Activated T-cell treated with anti-CD3 and anti-CD28 coated beads, Interleukin-2, amount 50 U/mL, for 72 hours (primary cell): ENCODE results near the gene HMOX1. TPM values are rescaled to one million over a fixed set of nuclear protein-coding genes. Genes with fewer than 3 reads are reported as not detected.
"Not testable (repeated sequence)": the region's sequence is repeated elsewhere in the genome, so short reads cannot be mapped to it uniquely, and the experiment has no call there.

Source experiments
- ATAC-seq, 2 donors: fragments of 150-1000 bp; cut with Tn5 transposase; replicated peaks in 1 of 2; 2 replicates each; pipeline ENCODE4 v1.10.0; 2021; ENCODE audit warnings: moderate library complexity in 2 of 2, mild to moderate bottlenecking in 1 of 2
- DNase-seq, 2 donors: peaks; one replicate each; pipeline ENCODE4 v3.0.0; 2021 to 2022; ENCODE audit warnings: mixed read lengths in 1 of 2
- H3K27ac Mint-ChIP-seq: one replicate; pipeline ENCODE4 v1.8.0; 2022; ENCODE audit warnings: mild to moderate bottlenecking, moderate library complexity, mixed read lengths
- H3K27me3 Mint-ChIP-seq: one replicate; pipeline ENCODE4 v1.8.0; 2022; ENCODE audit warnings: low read depth, mixed read lengths
- H3K36me3 Mint-ChIP-seq, 2 donors: one replicate each; pipeline ENCODE4 v1.8.0; 2022; ENCODE audit warnings: mixed read lengths in 2 of 2, mild to moderate bottlenecking in 1 of 2; ENCODE audit not compliant: insufficient read depth in 2 of 2
- H3K4me1 Mint-ChIP-seq: one replicate; pipeline ENCODE4 v1.8.0; 2022; ENCODE audit warnings: low read depth, mixed read lengths
- H3K4me3 Mint-ChIP-seq, 2 donors: one replicate each; pipeline ENCODE4 v1.8.0; 2022; ENCODE audit warnings: mild to moderate bottlenecking in 2 of 2, mixed read lengths in 2 of 2, moderate library complexity in 2 of 2
- H3K9me3 Mint-ChIP-seq, 2 donors: one replicate each; pipeline ENCODE4 v1.8.0; 2022; ENCODE audit warnings: mixed read lengths in 2 of 2
- total RNA-seq, 2 donors: library from RNA; stranded (reverse); gene quantifications; one replicate each; pipeline ENCODE4 v1.2.3, GENCODE V29; 2022

The HMOX1 gene
- total RNA-seq, 2 donors from 2014 or later, result 0.34 to 0.76 TPM

- DNase-seq (no peak), ATAC-seq (no peak)
- Mint-ChIP-seq H3K4me3 (no peak overlapping the region), H3K27ac (no peak overlapping the region), H3K27me3 (peaks cover 8% of the 10 kb centered on the region), H3K36me3 (no peaks in the 10 kb centered on the region), H3K9me3 (no peaks in the 10 kb centered on the region), H3K4me1 (peaks cover 3% of the 10 kb centered on the region)
Observed at GRCh38 chr22:35394011-35394312, 13.1 kb downstream of the HMOX1 start.

DNA sequence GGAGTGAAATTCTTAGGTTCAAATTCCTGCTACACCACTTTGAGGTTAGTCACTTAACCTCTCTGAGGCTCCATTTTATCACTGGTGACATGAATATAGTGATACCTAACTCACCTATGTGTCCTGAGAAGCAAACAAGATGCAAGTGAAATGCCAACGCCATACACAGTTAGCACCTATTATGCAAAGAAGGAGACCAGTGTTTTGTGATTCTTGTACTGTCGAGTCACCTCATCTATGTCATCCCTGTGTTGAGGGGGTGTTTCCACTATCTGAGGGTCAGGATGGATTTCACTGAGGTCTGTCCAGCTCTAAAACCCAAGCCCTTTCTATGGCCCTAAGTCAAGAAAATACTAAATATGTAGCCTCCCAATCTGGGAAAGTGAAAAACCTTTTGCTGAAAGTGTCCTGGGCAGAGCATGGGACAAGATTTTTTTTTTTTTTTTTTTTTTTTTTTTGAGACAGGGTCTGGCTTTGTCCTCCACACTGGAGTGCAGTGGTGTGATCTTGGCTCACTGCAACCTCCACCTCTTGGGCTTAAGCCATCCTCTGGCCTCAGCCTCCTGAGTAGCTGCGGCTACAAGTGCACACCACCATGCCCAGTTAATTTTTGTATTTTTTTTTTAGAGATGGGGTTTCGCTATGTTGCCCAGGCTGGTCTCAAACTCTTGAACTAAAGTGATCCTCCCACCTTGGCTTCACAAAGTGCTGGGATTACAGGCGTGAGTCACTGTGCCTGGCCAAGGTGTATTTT lies 14.1 kb downstream of the HMOX1 start:
- H3K4me1 Mint-ChIP-seq, result peaks cover 4% of the 10 kb centered on the region

DNA sequence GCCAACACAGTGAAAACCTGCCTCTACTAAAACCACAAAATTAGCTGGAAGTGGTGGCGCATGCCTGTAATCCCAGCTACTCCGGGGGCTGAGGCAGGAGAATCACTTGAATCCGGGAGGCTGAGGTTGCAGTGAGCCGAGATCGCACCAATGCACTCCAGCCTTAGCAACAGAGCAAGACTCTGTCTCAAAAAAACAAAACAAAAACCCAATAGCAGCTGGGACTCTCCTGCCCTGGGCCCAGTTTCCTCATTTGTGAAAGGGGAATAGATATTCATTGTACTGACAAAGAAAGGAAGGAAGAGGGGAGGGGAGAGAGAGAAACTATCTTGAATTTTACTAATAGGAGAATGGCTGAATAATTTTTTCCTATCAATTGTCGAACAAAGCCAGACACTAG lies 15.7 kb downstream of the HMOX1 start:
- not testable (repeated sequence) for H3K27me3 Mint-ChIP-seq, H3K4me3 Mint-ChIP-seq, DNase-seq, H3K9me3 Mint-ChIP-seq, H3K27ac Mint-ChIP-seq, ATAC-seq
- peaks cover 10 to 14% of the 10 kb centered on the region in 2 donors for H3K36me3 Mint-ChIP-seq
- H3K4me1 Mint-ChIP-seq, result peaks cover 12% of the 10 kb centered on the region

More for the DNA sequence above, 14.1 kb downstream of the HMOX1 start:
- Mint-ChIP-seq H3K9me3 (no peaks in the 10 kb centered on the region), H3K36me3 (peaks cover 1 to 5% of the 10 kb centered on the region in 2 donors), H3K27me3 (peaks cover under 1% of the 10 kb centered on the region), H3K27ac (no peak overlapping the region), H3K4me3 (no peak overlapping the region)
- DNase-seq, result no peak
- ATAC-seq, result no peak

GRCh38 chr22:35397095-35397904 lies 16.4 kb downstream of the HMOX1 start:
- ATAC-seq (no peak), DNase-seq (no peak)
- H3K36me3 Mint-ChIP-seq, result peaks cover 11 to 16% of the 10 kb centered on the region in 2 donors
- no peaks in the 10 kb centered on the region for H3K27me3 Mint-ChIP-seq
- H3K27ac Mint-ChIP-seq, result peak overlapping the region; percentile 60
- H3K4me3 Mint-ChIP-seq, result no peak overlapping the region
- H3K9me3 Mint-ChIP-seq, result no peaks in the 10 kb centered on the region
- peaks cover 19% of the 10 kb centered on the region for H3K4me1 Mint-ChIP-seq

GRCh38 chr22:35398591-35398973 lies 17.7 kb downstream of the HMOX1 start:
- H3K27me3 Mint-ChIP-seq, result no peaks in the 10 kb centered on the region
- H3K4me3 Mint-ChIP-seq, result peak overlapping the region; percentile 99 to 100
- no peak for DNase-seq
- H3K27ac Mint-ChIP-seq, result peak overlapping the region; percentile 99
- no peak for ATAC-seq
- peaks cover 27% of the 10 kb centered on the region for H3K4me1 Mint-ChIP-seq
- H3K9me3 Mint-ChIP-seq, result no peaks in the 10 kb centered on the region
- peaks cover 15 to 20% of the 10 kb centered on the region in 2 donors for H3K36me3 Mint-ChIP-seq

- Mint-ChIP-seq H3K36me3 (peaks cover 15 to 26% of the 10 kb centered on the region in 2 donors), H3K4me1 (peaks cover 27% of the 10 kb centered on the region), H3K27me3 (no peaks in the 10 kb centered on the region), H3K4me3 (peak overlapping the region; percentile 99 to 100), H3K9me3 (no peaks in the 10 kb centered on the region), H3K27ac (peak overlapping the region; percentile 99)
- DNase-seq (peak in 1 of 2 donors; percentile 34), ATAC-seq (no peak)
Observed at GRCh38 chr22:35399114-35399677, 18.3 kb downstream of the HMOX1 start.

- Mint-ChIP-seq H3K27me3 (no peaks in the 10 kb centered on the region), H3K4me1 (peaks cover 27% of the 10 kb centered on the region), H3K27ac (peak within 1 kb of the TSS; percentile 99), H3K9me3 (no peaks in the 10 kb centered on the region), H3K4me3 (peak within 1 kb of the TSS; percentile 99 to 100), H3K36me3 (peaks cover 15 to 32% of the 10 kb centered on the region in 2 donors)
- peak; percentile 97 to 98 for DNase-seq
- ATAC-seq, result peak; percentile 99
Observed at GRCh38 chr22:35399678-35400500, 19.0 kb downstream of the HMOX1 start, which contains the start of gene MCM5. MCM5 (plus strand) TSS chr22:35400140; CDS start chr22:35400439, 299 bp downstream.

DNA sequence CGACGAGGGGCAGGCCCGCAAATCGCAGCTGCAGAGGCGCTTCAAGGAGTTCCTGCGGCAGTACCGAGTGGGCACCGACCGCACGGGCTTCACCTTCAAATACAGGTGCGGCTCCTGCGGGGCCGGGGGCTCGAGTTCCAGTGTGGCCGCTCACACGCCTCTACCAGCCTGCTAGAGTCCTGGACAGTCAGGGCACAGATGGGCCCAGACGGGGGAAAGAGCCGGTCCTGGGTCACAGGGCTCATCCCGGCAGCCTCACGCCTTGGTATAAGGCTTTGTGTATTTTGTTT lies 19.6 kb downstream of the HMOX1 start:
- Mint-ChIP-seq H3K4me3 (peak overlapping the region; percentile 99 to 100), H3K36me3 (peaks cover 15 to 32% of the 10 kb centered on the region in 2 donors), H3K9me3 (no peaks in the 10 kb centered on the region), H3K27me3 (no peaks in the 10 kb centered on the region), H3K4me1 (peaks cover 27% of the 10 kb centered on the region), H3K27ac (peak overlapping the region; percentile 38)
- ATAC-seq, result peak in 1 of 2 donors; percentile 14
- peak; percentile 18 to 28 for DNase-seq

GRCh38 chr22:35401863-35402262 lies 21.0 kb downstream of the HMOX1 start:
- no peak for DNase-seq
- peaks cover 27% of the 10 kb centered on the region for H3K4me1 Mint-ChIP-seq
- no peaks in the 10 kb centered on the region for H3K27me3 Mint-ChIP-seq
- H3K4me3 Mint-ChIP-seq, result peak overlapping the region; percentile 99 to 100
- peaks cover 17 to 41% of the 10 kb centered on the region in 2 donors for H3K36me3 Mint-ChIP-seq
- peak overlapping the region; percentile 96 for H3K27ac Mint-ChIP-seq
- no peak for ATAC-seq
- no peaks in the 10 kb centered on the region for H3K9me3 Mint-ChIP-seq

GRCh38 chr22:35403356-35403755 lies 22.5 kb downstream of the HMOX1 start:
- H3K9me3 Mint-ChIP-seq, result no peaks in the 10 kb centered on the region
- no peak overlapping the region for H3K27ac Mint-ChIP-seq
- H3K4me1 Mint-ChIP-seq, result peaks cover 39% of the 10 kb centered on the region
- H3K36me3 Mint-ChIP-seq, result peaks cover 23 to 51% of the 10 kb centered on the region in 2 donors
- no peak for DNase-seq
- no peak overlapping the region for H3K4me3 Mint-ChIP-seq
- ATAC-seq, result no peak
- H3K27me3 Mint-ChIP-seq, result no peaks in the 10 kb centered on the region

DNA sequence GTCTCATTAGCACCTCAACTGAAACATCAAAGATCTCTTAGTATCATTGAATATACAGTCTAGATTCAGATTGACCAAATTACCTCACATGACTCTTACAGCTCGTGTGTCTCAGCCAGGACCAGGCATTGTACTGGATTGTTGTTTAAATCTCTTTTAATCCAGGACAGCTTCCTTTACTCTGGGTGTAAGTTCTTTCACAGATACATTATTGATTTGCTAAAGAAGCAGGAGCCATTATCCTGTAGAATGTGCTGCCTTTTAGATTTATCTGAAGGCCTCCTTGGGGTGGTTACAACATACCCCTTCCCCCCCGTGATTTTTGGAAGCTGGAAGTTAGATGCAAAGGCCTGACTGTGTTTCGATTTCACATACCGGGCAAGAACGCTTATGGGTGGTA lies 23.3 kb downstream of the HMOX1 start:
- Mint-ChIP-seq H3K9me3 (no peaks in the 10 kb centered on the region), H3K4me3 (no peak overlapping the region)

DNA sequence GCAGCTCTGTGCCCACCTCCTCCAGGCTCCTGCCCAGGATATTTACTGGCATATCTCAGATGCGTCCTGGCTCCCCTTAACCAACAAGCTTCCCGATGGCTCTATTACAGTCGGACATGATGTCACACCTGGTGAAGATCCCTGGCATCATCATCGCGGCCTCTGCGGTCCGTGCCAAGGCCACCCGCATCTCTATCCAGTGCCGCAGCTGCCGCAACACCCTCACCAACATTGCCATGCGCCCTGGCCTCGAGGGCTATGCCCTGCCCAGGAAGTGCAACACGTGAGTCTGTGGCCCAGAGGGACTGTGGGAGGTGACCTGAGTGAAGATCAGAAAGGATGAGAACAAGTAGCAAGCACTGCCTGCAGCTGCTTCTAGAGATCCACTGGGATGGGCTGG lies 25.5 kb downstream of the HMOX1 start:
- no peak for ATAC-seq
- H3K27ac Mint-ChIP-seq, result no peak overlapping the region
- no peaks in the 10 kb centered on the region for H3K27me3 Mint-ChIP-seq
- no peak overlapping the region for H3K4me3 Mint-ChIP-seq
- no peaks in the 10 kb centered on the region for H3K9me3 Mint-ChIP-seq
- H3K36me3 Mint-ChIP-seq, result peaks cover 20 to 57% of the 10 kb centered on the region in 2 donors
- no peak for DNase-seq
- peaks cover 52% of the 10 kb centered on the region for H3K4me1 Mint-ChIP-seq

More for the DNA sequence above, 23.3 kb downstream of the HMOX1 start:
- no peak for ATAC-seq
- Mint-ChIP-seq H3K36me3 (peaks cover 23 to 54% of the 10 kb centered on the region in 2 donors), H3K27ac (no peak overlapping the region), H3K4me1 (peaks cover 44% of the 10 kb centered on the region), H3K27me3 (no peaks in the 10 kb centered on the region)
- DNase-seq, result no peak
